Fibroblast of mammary gland (primary cell): Measurements from ENCODE around the gene COX17.

ENCODE experiments used
- DNase-seq: peaks from one replicate; pipeline ENCODE4 v3.0.0-alpha.2; 2010; ENCODE audit warnings: low read depth
- H3K4me3 ChIP-seq: 2 replicates; pipeline ENCODE4 v1.5.1; 2011; ENCODE audit warnings: low read depth, mild to moderate bottlenecking, low read length, moderate library complexity; ENCODE audit not compliant: control insufficient read depth
- TF ChIP-seq, protein P1 (sequence below): conservative IDR thresholded peaks from 2 replicates; pipeline ENCODE4 v1.5.1; 2011; ENCODE audit warnings: low read depth, low read length, inconsistent platforms; ENCODE audit not compliant: control insufficient read depth, insufficient read depth

The COX17 gene

DNA sequence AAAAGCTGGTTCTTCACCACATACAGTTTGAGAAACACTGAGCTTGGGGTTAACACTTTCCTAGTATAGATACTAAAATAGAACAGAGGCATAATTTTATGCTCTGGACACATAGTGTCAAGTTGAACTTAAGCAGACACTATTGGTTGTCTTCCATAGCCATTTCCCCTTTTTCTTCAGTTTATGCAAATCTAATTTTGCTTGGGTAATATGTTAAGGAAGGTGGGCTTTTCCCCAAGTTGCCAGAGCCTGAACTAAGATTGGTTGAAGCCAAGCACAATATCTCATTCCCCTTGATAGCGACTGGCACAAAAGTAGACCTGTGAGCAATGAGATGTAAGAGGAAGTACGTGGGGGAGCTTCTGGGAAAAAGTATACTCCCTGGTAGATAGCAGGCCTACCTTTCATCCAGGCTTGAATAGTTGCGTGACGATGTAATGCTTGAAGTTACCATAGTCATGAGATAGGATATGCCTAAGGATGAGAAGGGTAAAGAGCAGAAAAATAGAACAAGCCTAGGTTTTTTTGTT is 12.3 kb downstream of the COX17 start:
- DNase-seq: no peak
- H3K4me3 ChIP-seq: no peak overlapping the region
- TF ChIP-seq, protein P1, sequence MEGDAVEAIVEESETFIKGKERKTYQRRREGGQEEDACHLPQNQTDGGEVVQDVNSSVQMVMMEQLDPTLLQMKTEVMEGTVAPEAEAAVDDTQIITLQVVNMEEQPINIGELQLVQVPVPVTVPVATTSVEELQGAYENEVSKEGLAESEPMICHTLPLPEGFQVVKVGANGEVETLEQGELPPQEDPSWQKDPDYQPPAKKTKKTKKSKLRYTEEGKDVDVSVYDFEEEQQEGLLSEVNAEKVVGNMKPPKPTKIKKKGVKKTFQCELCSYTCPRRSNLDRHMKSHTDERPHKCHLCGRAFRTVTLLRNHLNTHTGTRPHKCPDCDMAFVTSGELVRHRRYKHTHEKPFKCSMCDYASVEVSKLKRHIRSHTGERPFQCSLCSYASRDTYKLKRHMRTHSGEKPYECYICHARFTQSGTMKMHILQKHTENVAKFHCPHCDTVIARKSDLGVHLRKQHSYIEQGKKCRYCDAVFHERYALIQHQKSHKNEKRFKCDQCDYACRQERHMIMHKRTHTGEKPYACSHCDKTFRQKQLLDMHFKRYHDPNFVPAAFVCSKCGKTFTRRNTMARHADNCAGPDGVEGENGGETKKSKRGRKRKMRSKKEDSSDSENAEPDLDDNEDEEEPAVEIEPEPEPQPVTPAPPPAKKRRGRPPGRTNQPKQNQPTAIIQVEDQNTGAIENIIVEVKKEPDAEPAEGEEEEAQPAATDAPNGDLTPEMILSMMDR: no peak

DNA sequence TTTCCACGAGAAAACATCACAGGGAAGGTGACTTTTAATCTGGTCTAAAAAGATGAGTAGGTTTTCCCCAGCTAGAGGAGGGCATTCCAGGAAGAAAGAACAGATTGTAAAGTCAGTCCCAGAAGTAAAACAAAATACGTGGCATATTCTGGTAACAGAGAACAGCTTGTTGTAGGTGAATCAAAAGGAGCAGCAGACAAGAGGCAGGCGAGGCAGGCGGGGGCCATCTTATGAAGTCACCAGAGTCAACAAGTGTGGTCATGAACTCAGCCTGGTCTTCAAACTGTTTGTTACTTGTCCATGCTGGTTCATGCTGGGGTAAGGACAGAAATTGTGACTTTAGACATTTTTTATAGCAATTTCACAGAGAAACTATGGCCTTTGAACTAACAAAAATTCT is 12.8 kb downstream of the COX17 start:
- TF ChIP-seq, protein P1: no peak
- DNase-seq: peak; percentile 47
- no peak overlapping the region for H3K4me3 ChIP-seq

DNA sequence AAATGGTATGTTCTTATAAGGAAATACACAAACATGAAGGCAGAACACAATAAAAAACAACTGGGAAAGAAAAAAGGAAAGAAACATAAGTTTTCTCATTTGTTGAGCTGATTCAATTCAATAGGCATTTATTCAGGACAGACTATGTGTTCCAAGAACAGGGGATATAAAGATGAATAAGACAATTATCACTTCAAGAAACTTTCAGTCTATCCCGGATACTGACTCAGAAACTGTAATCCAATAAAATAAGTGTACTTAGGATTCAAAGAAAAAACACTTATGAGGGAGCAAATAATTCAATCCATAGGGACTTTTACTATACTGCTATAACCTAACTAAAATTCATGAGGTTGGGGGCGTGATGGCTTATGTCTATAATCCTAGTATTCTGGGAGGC is 13.3 kb downstream of the COX17 start:
- H3K4me3 ChIP-seq: no peak overlapping the region
- TF ChIP-seq, protein P1: no peak
- DNase-seq: peak; percentile 73

- TF ChIP-seq, protein P1: peak; percentile 31
- no peak overlapping the region for H3K4me3 ChIP-seq
- peak; percentile 73 for DNase-seq
These were observed 14.4 kb downstream of the COX17 start for GRCh38 chr3:119662604-119663373.

DNA sequence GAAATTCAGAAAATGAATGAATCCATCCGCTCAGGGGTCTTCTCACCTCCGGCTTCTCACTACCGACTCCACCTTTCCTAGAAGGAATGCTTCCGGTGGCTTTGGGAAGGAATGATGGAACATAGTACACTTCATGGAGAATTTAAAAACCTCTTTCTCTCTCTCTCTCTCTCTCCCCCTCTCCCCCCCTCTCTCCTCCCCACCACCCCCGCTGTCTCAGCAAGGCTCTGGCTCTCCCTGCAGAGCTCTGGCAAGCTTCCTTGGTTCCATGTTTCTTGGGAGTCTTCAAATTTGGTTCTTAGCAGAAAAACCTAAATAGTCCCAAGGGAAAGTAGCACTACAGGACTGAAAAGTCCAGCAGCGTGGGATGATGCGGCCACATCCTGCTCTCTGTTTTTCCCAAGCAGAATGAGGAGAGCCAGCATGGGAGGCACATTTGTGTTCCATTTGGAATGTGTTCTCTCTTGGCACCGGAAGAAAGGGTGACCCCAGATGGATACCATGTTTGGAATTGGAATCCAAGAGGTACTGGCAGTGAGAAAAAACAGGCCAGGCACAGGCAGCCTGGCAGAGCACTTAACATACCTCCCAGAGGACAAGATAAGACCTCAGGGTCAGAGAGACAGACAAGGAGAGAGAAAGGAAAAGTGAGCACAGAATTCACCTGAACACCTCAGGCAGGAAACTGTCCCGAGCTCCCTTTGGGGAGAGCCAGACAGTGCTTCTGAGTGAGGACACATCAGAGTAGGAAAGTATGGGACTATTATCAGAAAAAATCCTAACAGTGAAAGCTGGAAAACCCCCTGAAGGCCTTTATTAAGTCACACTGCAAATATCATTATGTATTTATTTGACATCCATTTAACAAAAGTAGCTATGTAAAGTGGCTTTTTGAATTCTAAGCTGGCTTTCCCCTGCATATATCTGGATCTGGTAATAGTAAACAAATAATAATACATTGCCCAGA is 16.4 kb downstream of the COX17 start, which contains the start of gene POPDC2:
Gene POPDC2, minus strand, starts transcription at position 116 of the 967 bp plus-strand sequence. CDS start 166 bp downstream, outside the sequence.
- TF ChIP-seq, protein P1: no peak
- DNase-seq: peak; percentile 51
- no peak within 1 kb of the TSS for H3K4me3 ChIP-seq

DNA sequence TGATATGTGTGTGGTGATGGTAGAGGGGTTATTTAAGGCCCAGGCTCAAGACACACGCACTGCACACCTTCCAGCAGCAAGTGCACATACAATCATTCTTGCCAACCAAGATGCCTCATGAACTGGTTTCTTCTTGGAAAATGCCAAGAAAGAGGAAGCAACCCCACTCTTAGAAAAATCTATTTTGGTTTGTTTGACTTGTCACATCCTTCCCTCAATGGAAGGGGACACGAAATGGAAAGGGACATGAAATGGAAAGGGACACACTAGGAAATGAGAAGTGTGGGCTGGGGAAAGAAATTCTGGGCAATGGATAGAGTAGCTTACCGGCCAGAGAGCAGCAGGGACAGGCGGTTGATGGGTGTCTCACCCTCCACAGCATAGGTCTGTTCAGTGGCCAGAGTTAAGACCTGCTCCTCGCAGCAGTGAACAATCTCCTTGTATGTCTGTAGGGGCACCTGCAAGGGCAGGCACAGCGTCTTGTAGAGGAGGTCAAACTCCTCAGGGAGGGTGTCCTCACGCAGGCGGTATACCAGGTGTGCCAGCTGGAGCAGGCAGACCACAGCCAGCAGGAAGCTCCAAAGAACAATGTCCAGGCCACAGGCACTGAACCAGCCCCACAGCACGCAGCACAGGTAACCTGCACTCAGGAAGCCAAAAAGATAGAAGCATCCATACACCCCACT is 17.5 kb downstream of the COX17 start:
- DNase-seq: no peak
- TF ChIP-seq, protein P1: no peak
- no peak overlapping the region for H3K4me3 ChIP-seq
